Suprapubic skin (tissue), 4 donors: Measurements from ENCODE around the gene SPAG16.

ENCODE experiments used
- CTCF ChIP-seq, 2 donors: fragments of 200-600 bp in 1 of 2; fragments of 450-650 bp in 1 of 2; sonication (generic) in 1 of 2; IDR thresholded peaks; one replicate each; pipeline ENCODE4 v1.5.1; 2016 to 2019; ENCODE audit warnings: antibody characterized with exemption in 2 of 2, mild to moderate bottlenecking in 1 of 2, moderate library complexity in 1 of 2
- EP300 ChIP-seq: sonication (generic); formaldehyde crosslinking; IDR thresholded peaks from one replicate; pipeline ENCODE4 v1.6.1; 2017; ENCODE audit warnings: antibody characterized with exemption
- POLR2A ChIP-seq, 2 donors: fragments of 450-650 bp; IDR thresholded peaks; one replicate each; pipeline ENCODE4 v1.6.1; 2017; ENCODE audit warnings: antibody characterized with exemption in 2 of 2, mild to moderate bottlenecking in 2 of 2, moderate library complexity in 2 of 2
- POLR2AphosphoS5 ChIP-seq, 3 donors: sonication (generic); formaldehyde crosslinking; IDR thresholded peaks; one replicate each; pipeline ENCODE4 v1.6.1; 2017; ENCODE audit warnings: antibody characterized with exemption in 3 of 3

GRCh38 chr2:214277880-214278279 is 993.6 kb downstream of the SPAG16 start:
- TF ChIP-seq CTCF (IDR thresholded peaks at IDR 0.05) (no peak), POLR2A (IDR thresholded peaks at IDR 0.05) (no peak), EP300 (no peak), POLR2AphosphoS5 (IDR thresholded peaks at IDR 0.05) (no peak)
